GM18873 (cell line): ENCODE results near the gene AMZ2.
"Not testable (repeated sequence)": the region's sequence is repeated elsewhere in the genome, so short reads cannot be mapped to it uniquely, and the experiment has no call there.

Experiments
- ATAC-seq: cut with Tn5 transposase; IDR thresholded peaks from one replicate; pipeline ENCODE4 v1.9.1; 2021; ENCODE audit warnings: mild to moderate bottlenecking, moderate library complexity, moderate number of reproducible peaks; ENCODE audit not compliant: unreplicated experiment, low FRiP score

The AMZ2 gene

GRCh38 chr17:68247445-68248198 lies at the start of gene AMZ2:
TSS of gene AMZ2 (plus strand) at chr17:68248043. CDS start at chr17:68250188, 2,145 bp downstream.
- peak; percentile 80 for ATAC-seq

- ATAC-seq: no peak
These were observed 48.7 kb upstream of the AMZ2 start for GRCh38 chr17:68198931-68199836.

GRCh38 chr17:68199837-68200688 lies 47.8 kb upstream of the AMZ2 start:
- ATAC-seq: no peak

GRCh38 chr17:68200689-68201417 lies 47.0 kb upstream of the AMZ2 start:
- ATAC-seq: no peak

GRCh38 chr17:68201418-68201771 lies 46.4 kb upstream of the AMZ2 start:
- not testable (repeated sequence) for ATAC-seq

- not testable (repeated sequence) for ATAC-seq
These were observed 45.5 kb upstream of the AMZ2 start for GRCh38 chr17:68202321-68202720.

GRCh38 chr17:68204736-68205135 lies 43.1 kb upstream of the AMZ2 start:
- no peak for ATAC-seq

GRCh38 chr17:68205251-68205807 lies 42.5 kb upstream of the AMZ2 start:
- peak; percentile 88 for ATAC-seq

- no peak for ATAC-seq
These were observed 41.8 kb upstream of the AMZ2 start for GRCh38 chr17:68205808-68206720.

GRCh38 chr17:68207651-68208253 lies 40.1 kb upstream of the AMZ2 start:
- ATAC-seq: no peak

- not testable (repeated sequence) for ATAC-seq
These were observed 39.2 kb upstream of the AMZ2 start for GRCh38 chr17:68208651-68209050.

- not testable (repeated sequence) for ATAC-seq
These were observed 38.5 kb upstream of the AMZ2 start for GRCh38 chr17:68209191-68209900.

GRCh38 chr17:68210570-68211315 lies 37.1 kb upstream of the AMZ2 start:
- ATAC-seq: no peak

- not testable (repeated sequence) for ATAC-seq
These were observed 34.1 kb upstream of the AMZ2 start for GRCh38 chr17:68213428-68214411.

GRCh38 chr17:68215453-68215852 lies 32.4 kb upstream of the AMZ2 start:
- not testable (repeated sequence) for ATAC-seq

GRCh38 chr17:68219429-68219828 lies 28.4 kb upstream of the AMZ2 start:
- ATAC-seq: not testable (repeated sequence)
